ENCODE results near the gene LRP1-AS.

The LRP1-AS gene

GRCh38 chr12:57116580-57117281 lies 30.7 kb downstream of the LRP1-AS start:
- FAIRE-seq: no peak

- FAIRE-seq: no peak
These were observed 34.7 kb downstream of the LRP1-AS start for GRCh38 chr12:57112492-57113294.

- no peak for FAIRE-seq
These were observed 36.2 kb downstream of the LRP1-AS start, which contains the start of gene STAT6 for GRCh38 chr12:57111031-57111734. TSS of gene STAT6 (minus strand) at chr12:57111362. CDS start at chr12:57108278, 3,084 bp downstream.

GRCh38 chr12:57110104-57111030 lies 37.1 kb downstream of the LRP1-AS start:
- FAIRE-seq: no peak

- FAIRE-seq: no peak
These were observed 38.0 kb downstream of the LRP1-AS start for GRCh38 chr12:57109207-57110103.

GRCh38 chr12:57107456-57108155 lies 39.8 kb downstream of the LRP1-AS start:
- no peak for FAIRE-seq

GRCh38 chr12:57106021-57106708 lies 41.3 kb downstream of the LRP1-AS start:
- no peak for FAIRE-seq

- no peak for FAIRE-seq
These were observed 42.2 kb downstream of the LRP1-AS start for GRCh38 chr12:57105011-57105753.

GRCh38 chr12:57104292-57104910 lies 43.0 kb downstream of the LRP1-AS start:
- FAIRE-seq: no peak

- FAIRE-seq: no peak
These were observed 43.6 kb downstream of the LRP1-AS start for GRCh38 chr12:57103856-57104255.

- FAIRE-seq: no peak
These were observed 45.3 kb downstream of the LRP1-AS start for GRCh38 chr12:57101892-57102695.

- FAIRE-seq: no peak
These were observed 47.7 kb downstream of the LRP1-AS start for GRCh38 chr12:57099766-57100165.

- no peak for FAIRE-seq
These were observed 48.2 kb downstream of the LRP1-AS start for GRCh38 chr12:57099047-57099714.

GRCh38 chr12:57098546-57098945 lies 48.9 kb downstream of the LRP1-AS start:
- no peak for FAIRE-seq

GRCh38 chr12:57097554-57097835 lies 49.9 kb downstream of the LRP1-AS start:
- no peak for FAIRE-seq

GRCh38 chr12:57096748-57097553 lies 50.5 kb downstream of the LRP1-AS start:
- FAIRE-seq: no peak

Data from A204.1 (cell line).